ENCODE results near the gene HSD11B2.

GRCh38 chr16:67393111-67393787 lies 37.7 kb upstream of the HSD11B2 start, which contains the start of gene TPPP3:
- TF ChIP-seq EGR1 (IDR thresholded peaks at IDR 0.05; ENCODE audit: low read depth in 2 of 2) (no peak), CTCF (IDR thresholded peaks at IDR 0.05; ENCODE audit: low read depth, low read length, missing input control) (peak; percentile 48), FOXA1 (IDR thresholded peaks at IDR 0.05) (no peak)
